HG03045 (cell line): ENCODE data around the gene MAGED1.
"Not testable (repeated sequence)": the region's sequence is repeated elsewhere in the genome, so short reads cannot be mapped to it uniquely, and the experiment has no call there.

Experiments used
- ATAC-seq: cut with Tn5 transposase; IDR thresholded peaks from one replicate; pipeline ENCODE4 v1.9.1; 2021; ENCODE audit warnings: mild to moderate bottlenecking, moderate library complexity; ENCODE audit not compliant: unreplicated experiment

Gene MAGED1

GRCh38 chrX:51894697-51895336, 1.4 kb downstream of the MAGED1 start:
- ATAC-seq, result no peak

GRCh38 chrX:51896626-51897025, 3.2 kb downstream of the MAGED1 start:
- no peak for ATAC-seq

- no peak for ATAC-seq
These were observed 6.3 kb downstream of the MAGED1 start for GRCh38 chrX:51899741-51900140.

- ATAC-seq, result no peak
These were observed 9.2 kb downstream of the MAGED1 start for GRCh38 chrX:51902510-51903050.

- ATAC-seq, result not testable (repeated sequence)
These were observed 11.7 kb downstream of the MAGED1 start for GRCh38 chrX:51905152-51905551.

- ATAC-seq, result no peak
These were observed 12.3 kb downstream of the MAGED1 start for GRCh38 chrX:51905711-51906110.

GRCh38 chrX:51917604-51918003, 24.2 kb downstream of the MAGED1 start:
- ATAC-seq, result no peak

GRCh38 chrX:51922561-51922960, 29.1 kb downstream of the MAGED1 start:
- no peak for ATAC-seq

GRCh38 chrX:51931566-51932150, 38.2 kb downstream of the MAGED1 start:
- ATAC-seq, result no peak
